Activated B cell treated with CpG ODN at 0.5 μM for 24 hours (primary cell): ENCODE results near the gene MRPL14. TPM values are rescaled to one million over a fixed set of nuclear protein-coding genes. Genes with fewer than 3 reads are reported as not detected.

Experiments
- ATAC-seq: fragments of 200-7000 bp; cut with Tn5 transposase; one replicate; pipeline ENCODE4 v1.10.0; 2021; ENCODE audit warnings: low read depth, mild to moderate bottlenecking, moderate library complexity
- CTCF ChIA-PET: fragments of 350-600 bp; sonication (Branson Sonifier 250); formaldehyde crosslinking; loops from one replicate; lab custom pipeline; 2021; ENCODE audit warnings: antibody characterized with exemption; lab: Charles Lee
- POLR2A ChIA-PET: fragments of 350-600 bp; sonication (Branson Sonifier 250); formaldehyde crosslinking; loops from one replicate; lab custom pipeline; 2021; ENCODE audit warnings: antibody characterized with exemption; lab: Charles Lee
- DNase-seq: peaks from one replicate; pipeline ENCODE4 v3.0.0; 2022
- H3K27ac Mint-ChIP-seq: one replicate; pipeline ENCODE4 v1.8.0; 2020; ENCODE audit warnings: mixed read lengths
- H3K27me3 Mint-ChIP-seq: one replicate; pipeline ENCODE4 v1.8.0; 2021; ENCODE audit warnings: mixed read lengths
- H3K36me3 Mint-ChIP-seq: one replicate; pipeline ENCODE4 v1.8.0; 2021; ENCODE audit warnings: low read depth, mixed read lengths
- H3K4me1 Mint-ChIP-seq: one replicate; pipeline ENCODE4 v1.8.0; 2021; ENCODE audit warnings: mixed read lengths
- H3K4me3 Mint-ChIP-seq: one replicate; pipeline ENCODE4 v1.8.0; 2020; ENCODE audit warnings: mild to moderate bottlenecking, mixed read lengths
- H3K9me3 Mint-ChIP-seq: one replicate; pipeline ENCODE4 v1.8.0; 2020; ENCODE audit warnings: mixed read lengths
- intact Hi-C: fragments of 100-400 bp; cut with micrococcal nuclease; formaldehyde crosslinking; loops from one replicate; pipeline ENCODE4 v1.15.1; 2024
- total RNA-seq: library from RNA; stranded (reverse); gene quantifications from 2 replicates; pipeline ENCODE4 v1.2.3, GENCODE V29; 2022
- TF ChIP-seq, protein P1 (sequence below): fragments of 200-600 bp; IDR thresholded peaks from one replicate; pipeline ENCODE4 v1.8.0; 2022; ENCODE audit warnings: antibody characterized with exemption, mild to moderate bottlenecking

Gene MRPL14
- total RNA-seq, 1 donor from 2014 or later = 45.5 TPM

DNA sequence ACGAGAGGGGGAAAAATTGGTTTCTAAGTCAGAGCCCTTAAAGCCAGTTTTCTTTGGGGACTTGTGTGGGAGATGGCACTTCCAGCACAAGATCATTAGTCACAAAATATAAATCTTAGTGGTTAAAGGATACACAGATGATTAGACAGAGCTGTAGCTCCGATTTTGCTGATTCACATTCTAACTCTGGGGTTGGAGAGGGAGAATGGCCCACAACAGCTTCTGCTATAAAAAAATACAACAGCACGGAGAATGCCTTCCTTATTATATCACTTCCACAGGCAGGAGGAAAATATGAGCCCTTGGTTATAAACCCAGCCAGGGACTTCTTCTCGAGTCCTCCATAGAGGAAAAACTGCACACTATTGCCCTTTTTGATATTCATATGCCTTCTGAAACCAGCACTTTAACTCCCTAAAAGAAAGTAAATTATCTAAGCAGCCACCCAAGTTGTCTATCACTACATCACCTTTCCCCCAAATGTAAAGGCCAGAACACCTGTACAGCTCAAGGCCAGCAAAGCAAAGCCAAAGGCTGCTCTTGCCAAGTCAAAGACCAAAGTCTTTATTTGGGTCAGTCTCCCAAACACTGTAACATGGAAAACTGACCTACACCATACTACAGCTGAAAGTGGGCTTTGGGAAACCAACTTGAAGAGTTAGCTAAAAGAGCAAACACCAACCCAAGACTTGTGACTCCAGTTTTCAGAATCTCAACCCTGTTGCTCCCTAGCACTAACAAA is 10.4 kb downstream of the MRPL14 start:
- intact Hi-C loops = no loop called here
- ATAC-seq (no peak), DNase-seq (no peak)
- Mint-ChIP-seq H3K9me3 (no peaks in the 10 kb centered on the region), H3K4me1 (peaks cover 34% of the 10 kb centered on the region), H3K36me3 (peaks cover 53% of the 10 kb centered on the region), H3K27ac (no peak overlapping the region), H3K4me3 (no peak overlapping the region), H3K27me3 (no peaks in the 10 kb centered on the region)
- ChIA-PET POLR2A (interaction anchor here (0.7 kb wide), 1 partner anchor 497 kb away, joined by 17 read pairs; no protein-coding TSS in a partner anchor), CTCF (no interaction called here)
- TF ChIP-seq, protein P1, sequence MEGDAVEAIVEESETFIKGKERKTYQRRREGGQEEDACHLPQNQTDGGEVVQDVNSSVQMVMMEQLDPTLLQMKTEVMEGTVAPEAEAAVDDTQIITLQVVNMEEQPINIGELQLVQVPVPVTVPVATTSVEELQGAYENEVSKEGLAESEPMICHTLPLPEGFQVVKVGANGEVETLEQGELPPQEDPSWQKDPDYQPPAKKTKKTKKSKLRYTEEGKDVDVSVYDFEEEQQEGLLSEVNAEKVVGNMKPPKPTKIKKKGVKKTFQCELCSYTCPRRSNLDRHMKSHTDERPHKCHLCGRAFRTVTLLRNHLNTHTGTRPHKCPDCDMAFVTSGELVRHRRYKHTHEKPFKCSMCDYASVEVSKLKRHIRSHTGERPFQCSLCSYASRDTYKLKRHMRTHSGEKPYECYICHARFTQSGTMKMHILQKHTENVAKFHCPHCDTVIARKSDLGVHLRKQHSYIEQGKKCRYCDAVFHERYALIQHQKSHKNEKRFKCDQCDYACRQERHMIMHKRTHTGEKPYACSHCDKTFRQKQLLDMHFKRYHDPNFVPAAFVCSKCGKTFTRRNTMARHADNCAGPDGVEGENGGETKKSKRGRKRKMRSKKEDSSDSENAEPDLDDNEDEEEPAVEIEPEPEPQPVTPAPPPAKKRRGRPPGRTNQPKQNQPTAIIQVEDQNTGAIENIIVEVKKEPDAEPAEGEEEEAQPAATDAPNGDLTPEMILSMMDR = no peak

DNA sequence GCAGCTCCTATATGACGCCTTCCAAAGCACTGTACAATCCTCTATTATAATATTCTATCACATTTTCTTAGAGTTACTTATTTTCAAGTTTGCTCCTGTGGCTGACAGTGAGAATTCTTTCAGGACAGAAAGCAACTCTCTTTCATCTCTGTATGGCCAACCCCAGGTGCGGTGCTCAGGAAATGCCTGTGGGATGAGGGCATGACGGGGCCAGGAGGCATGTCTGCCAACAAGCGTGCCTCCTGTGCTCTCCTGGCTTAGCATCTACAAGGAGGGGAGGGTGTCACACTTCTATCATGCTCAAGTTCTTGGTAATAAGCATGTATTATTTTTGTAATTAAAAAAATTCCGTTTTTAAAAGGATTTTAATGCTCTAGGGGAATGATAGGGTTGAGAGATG is 11.4 kb downstream of the MRPL14 start:
- no peak overlapping the region for H3K4me3 Mint-ChIP-seq
- no peak for DNase-seq
- peaks cover 62% of the 10 kb centered on the region for H3K36me3 Mint-ChIP-seq
- TF ChIP-seq, protein P1 = no peak
- intact Hi-C loops = no loop called here
- no peak overlapping the region for H3K27ac Mint-ChIP-seq
- ChIA-PET CTCF (no interaction called here), POLR2A (no interaction called here)
- H3K27me3 Mint-ChIP-seq = no peaks in the 10 kb centered on the region
- H3K4me1 Mint-ChIP-seq = peaks cover 28% of the 10 kb centered on the region
- ATAC-seq = no peak
- no peaks in the 10 kb centered on the region for H3K9me3 Mint-ChIP-seq

DNA sequence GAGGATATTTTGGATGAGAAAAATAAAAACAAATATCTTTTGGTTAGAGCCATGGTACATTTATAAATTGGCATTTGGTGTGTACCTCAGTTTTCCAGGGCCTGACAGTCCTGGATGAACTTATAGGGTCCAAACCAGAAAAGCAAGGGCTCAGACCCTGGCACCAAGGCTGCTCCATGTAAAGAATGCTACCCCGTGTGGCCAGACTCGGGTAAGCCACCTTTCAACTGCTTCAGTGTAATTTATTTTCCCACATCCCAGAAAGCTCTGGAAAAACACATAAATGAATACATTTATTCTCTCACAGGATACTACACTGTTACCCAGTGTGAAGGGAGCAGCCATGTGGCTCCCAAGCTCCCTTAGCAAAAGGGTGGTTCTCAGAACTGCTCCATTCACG is 13.8 kb downstream of the MRPL14 start:
- Mint-ChIP-seq H3K4me1 (peaks cover 13% of the 10 kb centered on the region), H3K36me3 (peaks cover 80% of the 10 kb centered on the region), H3K27ac (no peak overlapping the region), H3K4me3 (no peak overlapping the region), H3K27me3 (no peaks in the 10 kb centered on the region), H3K9me3 (no peaks in the 10 kb centered on the region)
- CTCF ChIA-PET = no interaction called here
- intact Hi-C loops = no loop called here
- TF ChIP-seq, protein P1 = no peak
- DNase-seq (no peak), ATAC-seq (no peak)
- POLR2A ChIA-PET = no interaction called here

DNA sequence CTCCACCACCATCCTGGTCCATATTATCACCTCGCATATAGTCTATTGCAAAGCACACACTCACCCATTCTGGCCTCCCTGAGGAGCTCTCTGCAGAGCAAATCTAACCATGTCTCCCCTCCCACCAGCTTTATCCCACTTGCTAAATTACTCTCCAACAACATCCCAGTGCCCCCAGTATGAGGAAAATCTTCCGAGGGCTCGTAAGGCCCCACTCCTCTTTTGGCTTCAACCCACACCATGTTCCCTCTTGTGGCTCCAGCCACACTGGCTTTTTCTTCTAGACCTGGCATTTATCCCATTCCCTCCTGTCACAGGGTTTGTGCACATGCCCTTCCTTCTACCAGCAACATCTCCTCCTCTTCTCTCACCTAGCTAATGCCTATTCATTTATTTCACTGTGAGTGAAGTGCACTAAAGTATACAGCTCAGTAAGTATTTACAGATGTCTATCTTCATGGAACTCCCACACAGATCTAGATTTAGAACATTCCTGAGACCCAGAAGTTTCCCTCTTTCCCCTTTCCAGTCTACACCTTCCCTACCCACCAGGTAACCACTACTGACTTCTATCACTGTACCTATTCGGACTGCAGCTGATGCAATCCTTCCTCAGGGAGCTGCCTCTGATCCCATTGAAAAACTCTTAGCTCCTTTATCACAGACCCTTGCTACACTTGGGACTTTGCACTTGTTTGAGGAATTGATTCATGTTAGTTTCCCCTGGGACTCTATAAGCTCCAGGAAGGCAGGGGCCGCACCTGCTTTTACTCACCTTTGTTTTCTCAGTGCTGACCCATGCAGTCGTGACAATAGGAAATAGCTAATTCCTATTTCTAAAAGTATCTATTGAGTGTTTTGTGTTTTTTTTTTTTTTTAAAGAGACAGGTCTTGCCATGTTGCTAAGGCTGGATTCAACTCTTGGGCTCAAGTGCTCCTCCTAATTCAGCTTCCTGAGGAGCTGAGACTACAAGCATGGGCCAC is 15.5 kb downstream of the MRPL14 start:
- peaks cover 4% of the 10 kb centered on the region for H3K4me1 Mint-ChIP-seq
- H3K36me3 Mint-ChIP-seq = peaks cover 81% of the 10 kb centered on the region
- no peak overlapping the region for H3K27ac Mint-ChIP-seq
- TF ChIP-seq, protein P1 = no peak
- DNase-seq (no peak), ATAC-seq (no peak)
- no peak overlapping the region for H3K4me3 Mint-ChIP-seq
- CTCF ChIA-PET = interaction anchor here (0.9 to 1.6 kb wide), 2 partner anchors 11 to 15 kb away, joined by 4 read pairs; no protein-coding TSS in a partner anchor
- no peaks in the 10 kb centered on the region for H3K9me3 Mint-ChIP-seq
- no peaks in the 10 kb centered on the region for H3K27me3 Mint-ChIP-seq
- intact Hi-C loops = no loop called here
- POLR2A ChIA-PET = no interaction called here

DNA sequence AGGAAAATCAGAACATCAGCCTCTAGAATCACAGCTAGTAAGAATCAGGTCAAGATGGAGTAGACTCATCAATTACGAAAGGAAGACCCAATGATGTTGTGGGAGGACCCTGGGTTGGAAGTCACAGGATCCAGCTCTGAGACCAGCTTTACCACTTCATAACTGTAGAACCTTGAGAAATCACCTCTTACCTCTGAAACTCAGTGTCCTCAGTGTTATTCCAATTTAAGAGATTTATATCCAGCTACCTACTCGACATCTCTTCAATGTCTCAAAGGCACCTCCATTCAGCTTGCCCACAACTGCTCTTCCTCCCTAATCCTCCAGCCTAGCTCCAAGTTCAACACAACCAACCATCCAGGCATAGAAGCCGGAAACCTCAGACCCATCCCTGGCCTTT is 16.3 kb downstream of the MRPL14 start:
- CTCF ChIA-PET = interaction anchor here (1.6 kb wide), 1 partner anchor 10 kb away, joined by 4 read pairs; no protein-coding TSS in a partner anchor
- Mint-ChIP-seq H3K9me3 (no peaks in the 10 kb centered on the region), H3K36me3 (peaks cover 80% of the 10 kb centered on the region), H3K4me3 (no peak overlapping the region), H3K4me1 (peaks cover 3% of the 10 kb centered on the region), H3K27me3 (no peaks in the 10 kb centered on the region), H3K27ac (no peak overlapping the region)
- POLR2A ChIA-PET = interaction anchor here (0.5 kb wide), 1 partner anchor 164 kb away, joined by 3 read pairs; no protein-coding TSS in a partner anchor
- DNase-seq (no peak), ATAC-seq (no peak)
- intact Hi-C loops = no loop called here
- TF ChIP-seq, protein P1 = no peak
